ENCODE measurements around the gene ZNF627.
"Not testable (repeated sequence)": the region's sequence is repeated elsewhere in the genome, so short reads cannot be mapped to it uniquely, and the experiment has no call there.

The ZNF627 gene

GRCh38 chr19:11560404-11561051 lies 36.8 kb upstream of the ZNF627 start:
- POLR2A ChIA-PET (ENCODE audit: low non-redundant PET) = interaction anchor here (0.6 kb wide), 1 partner anchor 1118 kb away, joined by 5 read pairs; no protein-coding TSS in a partner anchor
- peak overlapping the region; percentile 66; the same call in 1 of the 2 replicates for H3K27ac ChIP-seq
- CTCF ChIA-PET = interaction anchor here (0.5 to 0.6 kb wide), 2 partner anchors 403 to 809 kb away, joined by 3 read pairs; no protein-coding TSS in a partner anchor
- DNase-seq (ENCODE audit: low spot score) = peak; percentile 57
- TF ChIP-seq CTCF (conservative IDR thresholded peaks at IDR 0.05; ENCODE audit: low read depth) = peak; percentile 52

GRCh38 chr19:11563532-11563931 lies 33.8 kb upstream of the ZNF627 start:
- no peak for DNase-seq (ENCODE audit: low spot score)
- POLR2A ChIA-PET (ENCODE audit: low non-redundant PET) = no interaction called here
- no peak for TF ChIP-seq CTCF (conservative IDR thresholded peaks at IDR 0.05; ENCODE audit: low read depth)
- CTCF ChIA-PET = interaction anchor here (1.1 kb wide), 1 partner anchor 24 kb away, joined by 3 read pairs; no protein-coding TSS in a partner anchor
- no peak overlapping the region for H3K27ac ChIP-seq

GRCh38 chr19:11564082-11564807 lies 33.0 kb upstream of the ZNF627 start:
- CTCF ChIA-PET = interaction anchor here (1.1 kb wide), 1 partner anchor 24 kb away, joined by 3 read pairs; no protein-coding TSS in a partner anchor
- POLR2A ChIA-PET (ENCODE audit: low non-redundant PET); H3K27ac ChIP-seq; DNase-seq (ENCODE audit: low spot score): not testable (repeated sequence)

GRCh38 chr19:11565649-11565980 lies 31.7 kb upstream of the ZNF627 start:
- CTCF ChIA-PET, H3K27ac ChIP-seq: not testable (repeated sequence)

GRCh38 chr19:11566164-11566563 lies 31.1 kb upstream of the ZNF627 start:
- ChIA-PET POLR2A (ENCODE audit: low non-redundant PET) (no interaction called here), CTCF (no interaction called here)

More at GRCh38 chr19:11565649-11565980, 31.7 kb upstream of the ZNF627 start:
- POLR2A ChIA-PET (ENCODE audit: low non-redundant PET); DNase-seq (ENCODE audit: low spot score): not testable (repeated sequence)

GRCh38 chr19:11570039-11570462 lies 27.2 kb upstream of the ZNF627 start:
- ChIA-PET POLR2A (ENCODE audit: low non-redundant PET) (interaction anchor here (0.7 kb wide), 1 partner anchor 18 kb away, joined by 5 read pairs; no protein-coding TSS in a partner anchor), CTCF (interaction anchor here (0.6 kb wide), 1 partner anchor 312 kb away, joined by 6 read pairs; no protein-coding TSS in a partner anchor)
- no peak for TF ChIP-seq CTCF (conservative IDR thresholded peaks at IDR 0.05; ENCODE audit: low read depth)
- no peak for DNase-seq (ENCODE audit: low spot score)
- H3K27ac ChIP-seq = no peak overlapping the region

More at GRCh38 chr19:11566164-11566563, 31.1 kb upstream of the ZNF627 start:
- DNase-seq (ENCODE audit: low spot score) = no peak
- no peak for TF ChIP-seq CTCF (conservative IDR thresholded peaks at IDR 0.05; ENCODE audit: low read depth)
- H3K27ac ChIP-seq = no peak overlapping the region

GRCh38 chr19:11573354-11573753 lies 23.9 kb upstream of the ZNF627 start:
- CTCF ChIA-PET = interaction anchor here (0.7 to 1.2 kb wide), 2 partner anchors 14 to 108 kb away, joined by 3 to 4 read pairs; partner anchors contain the start of gene ELOF1
- H3K27ac ChIP-seq; DNase-seq (ENCODE audit: low spot score); POLR2A ChIA-PET (ENCODE audit: low non-redundant PET): not testable (repeated sequence)

- POLR2A ChIA-PET (ENCODE audit: low non-redundant PET); DNase-seq (ENCODE audit: low spot score): not testable (repeated sequence)
- CTCF ChIA-PET = interaction anchor here (1.2 kb wide), 1 partner anchor 15 kb away, joined by 3 read pairs; the partner anchor contains the start of gene ELOF1
Measured at GRCh38 chr19:11573763-11574162, 23.5 kb upstream of the ZNF627 start.

More at GRCh38 chr19:11573763-11574162, 23.5 kb upstream of the ZNF627 start:
- H3K27ac ChIP-seq = not testable (repeated sequence)
